ENCODE measurements around the gene MDK. TPM values are rescaled to one million over a fixed set of nuclear protein-coding genes. Genes with fewer than 3 reads are reported as not detected.

The MDK gene
- 21.2 and 57.9 TPM in 2 replicates for total RNA-seq

GRCh38 chr11:46381048-46381818 is at the start of gene MDK:
TSS of gene MDK (plus strand) at chr11:46381669. CDS start at chr11:46382058, 389 bp downstream.

GRCh38 chr11:46346886-46347636 is 34.4 kb upstream of the MDK start, which contains the start of gene DGKZ:
TSS of gene DGKZ (plus strand) at chr11:46347463. CDS start at chr11:46347660, 197 bp downstream.

GRCh38 chr11:46391578-46392420 is 10.3 kb downstream of the MDK start, which contains the start of gene CHRM4:
TSS of gene CHRM4 (minus strand) at chr11:46391776. CDS start at chr11:46386557, 5,219 bp downstream.

Other genes starting within 250 kb of the MDK start
- 0.25 and 0.65 TPM in 2 replicates for gene CREB3L1, start 104.0 kb upstream of the MDK start, total RNA-seq
- gene DGKZ, start 34.2 kb upstream of the MDK start, total RNA-seq, result 53.9 and 61.0 TPM in 2 replicates
- 0.16 and 0.25 TPM in 2 replicates for gene CHRM4, start 10.1 kb downstream of the MDK start, total RNA-seq
- gene AMBRA1, start 212.4 kb downstream of the MDK start, total RNA-seq, result 16.0 and 27.7 TPM in 2 replicates
- gene HARBI1, start 235.6 kb downstream of the MDK start, total RNA-seq, result 3.4 and 4.3 TPM in 2 replicates
- gene ATG13, start 235.9 kb downstream of the MDK start, total RNA-seq, result 58.9 and 60.1 TPM in 2 replicates

Data from bladder microvascular endothelial cell (primary cell).